Stimulated activated memory B cell treated with anti-CD40 and anti-IgM and Interleukin-4, amounts not matched to agents 10 μg/mL and 1 μg/mL and 100 μg/mL, for 72 hours (primary cell): ENCODE results near the gene TULP4.
"Not testable (repeated sequence)": the region's sequence is repeated elsewhere in the genome, so short reads cannot be mapped to it uniquely, and the experiment has no call there.

Experiments
- ATAC-seq: fragments of 150-1000 bp; cut with Tn5 transposase; 2 replicates; pipeline ENCODE4 v1.10.0; 2021
- H3K27ac Mint-ChIP-seq: one replicate; pipeline ENCODE4 v1.8.0; 2022; ENCODE audit warnings: mild to moderate bottlenecking, mixed read lengths
- H3K27me3 Mint-ChIP-seq: one replicate; pipeline ENCODE4 v1.8.0; 2022; ENCODE audit warnings: mixed read lengths
- H3K36me3 Mint-ChIP-seq: one replicate; pipeline ENCODE4 v1.8.0; 2022; ENCODE audit warnings: mixed read lengths
- H3K4me1 Mint-ChIP-seq: one replicate; pipeline ENCODE4 v1.8.0; 2022; ENCODE audit warnings: mixed read lengths
- H3K4me3 Mint-ChIP-seq: one replicate; pipeline ENCODE4 v1.8.0; 2022; ENCODE audit warnings: mild to moderate bottlenecking, moderate library complexity, mixed read lengths
- H3K9me3 Mint-ChIP-seq: one replicate; pipeline ENCODE4 v1.8.0; 2022; ENCODE audit warnings: mixed read lengths

Gene TULP4

DNA sequence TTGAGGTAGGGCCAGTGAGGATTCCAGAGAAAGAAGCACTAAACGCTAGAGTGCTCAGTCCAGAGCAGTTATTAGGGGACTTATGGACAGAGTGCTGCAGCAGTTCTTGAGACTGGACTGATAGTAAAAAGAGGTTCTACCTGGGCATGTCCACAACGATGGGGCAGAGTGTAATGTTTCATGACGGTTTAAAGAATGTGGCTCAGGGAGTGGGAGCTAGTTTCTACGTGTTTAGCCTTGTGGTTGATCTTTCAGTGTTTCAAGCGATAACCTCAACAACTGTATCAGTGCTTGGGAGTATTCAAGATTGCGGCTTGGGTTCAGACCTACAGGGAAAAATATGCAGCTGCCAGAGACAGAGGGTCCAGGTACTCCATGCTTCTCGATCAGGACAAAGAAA is 67.1 kb downstream of the TULP4 start:
- Mint-ChIP-seq H3K27ac (peak overlapping the region; percentile 12), H3K36me3 (peaks cover 18% of the 10 kb centered on the region), H3K4me3 (no peak overlapping the region), H3K9me3 (no peaks in the 10 kb centered on the region), H3K4me1 (peaks cover 67% of the 10 kb centered on the region), H3K27me3 (no peaks in the 10 kb centered on the region)
- ATAC-seq, result no peak

DNA sequence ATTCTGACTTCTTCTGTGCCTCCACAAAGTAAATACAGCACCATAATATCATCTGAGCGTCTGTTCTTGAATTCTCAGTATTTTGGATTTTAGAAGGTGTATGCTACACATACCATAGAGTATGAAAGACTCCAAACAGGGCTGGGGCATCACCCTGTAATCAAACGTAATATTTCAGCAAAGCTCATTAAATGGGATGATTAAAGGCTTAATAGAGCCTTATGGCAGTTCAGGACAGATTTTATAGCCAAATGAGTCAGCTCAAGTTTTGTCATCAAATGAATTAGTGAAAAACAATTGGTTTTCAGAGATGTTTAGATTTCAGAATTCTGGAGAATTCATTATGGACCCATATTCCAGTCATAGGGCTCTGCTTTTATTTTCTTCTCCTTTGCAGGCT is 68.9 kb downstream of the TULP4 start:
- no peak for ATAC-seq
- no peak overlapping the region for H3K27ac Mint-ChIP-seq
- H3K4me1 Mint-ChIP-seq, result peaks cover 54% of the 10 kb centered on the region
- H3K27me3 Mint-ChIP-seq, result no peaks in the 10 kb centered on the region
- H3K4me3 Mint-ChIP-seq, result no peak overlapping the region
- H3K36me3 Mint-ChIP-seq, result peaks cover 6% of the 10 kb centered on the region
- H3K9me3 Mint-ChIP-seq, result no peaks in the 10 kb centered on the region

DNA sequence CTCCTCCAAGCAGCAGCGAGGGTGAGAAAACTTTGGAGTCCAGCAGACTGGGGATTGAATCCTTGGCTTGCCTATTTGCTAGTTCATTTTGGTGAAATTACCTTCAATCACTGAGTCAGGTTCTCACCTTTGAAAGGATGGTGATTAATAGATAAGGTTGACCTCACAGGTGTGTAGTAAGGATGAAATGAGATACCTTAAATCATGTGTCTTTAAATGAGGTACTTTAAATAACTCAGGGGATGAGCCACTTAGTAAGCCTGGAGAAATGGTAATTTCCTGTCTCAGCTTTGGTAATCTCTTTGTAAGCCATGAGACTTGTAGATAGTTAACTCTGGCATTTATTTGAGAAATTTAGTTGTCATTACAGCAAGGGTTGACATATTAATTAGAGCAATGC is 70.2 kb downstream of the TULP4 start:
- H3K9me3 Mint-ChIP-seq, result no peaks in the 10 kb centered on the region
- H3K36me3 Mint-ChIP-seq, result no peaks in the 10 kb centered on the region
- no peaks in the 10 kb centered on the region for H3K27me3 Mint-ChIP-seq
- H3K4me3 Mint-ChIP-seq, result no peak overlapping the region
- no peak overlapping the region for H3K27ac Mint-ChIP-seq
- ATAC-seq, result no peak
- H3K4me1 Mint-ChIP-seq, result peaks cover 52% of the 10 kb centered on the region

DNA sequence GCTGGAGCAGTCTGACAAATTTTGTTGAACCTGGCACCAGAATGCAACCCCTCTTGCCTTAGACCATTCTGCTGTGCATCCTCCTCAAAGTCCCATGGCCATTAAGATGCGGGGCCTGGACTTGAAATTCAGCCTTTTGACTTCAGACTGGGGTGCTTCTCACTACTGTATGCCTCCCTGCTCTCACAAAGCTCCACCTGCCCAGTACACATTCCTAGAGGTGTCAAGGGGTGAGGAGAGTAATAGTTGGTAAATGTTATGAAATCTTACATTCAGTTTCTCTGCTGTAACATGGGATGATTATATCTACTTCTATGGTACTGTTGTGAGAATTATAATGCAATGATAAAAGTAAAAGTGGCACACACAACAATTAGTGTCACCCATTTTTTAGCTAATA is 70.8 kb downstream of the TULP4 start:
- Mint-ChIP-seq H3K4me1 (peaks cover 52% of the 10 kb centered on the region), H3K9me3 (no peaks in the 10 kb centered on the region), H3K4me3 (no peak overlapping the region), H3K36me3 (no peaks in the 10 kb centered on the region), H3K27ac (no peak overlapping the region), H3K27me3 (no peaks in the 10 kb centered on the region)
- ATAC-seq, result no peak

DNA sequence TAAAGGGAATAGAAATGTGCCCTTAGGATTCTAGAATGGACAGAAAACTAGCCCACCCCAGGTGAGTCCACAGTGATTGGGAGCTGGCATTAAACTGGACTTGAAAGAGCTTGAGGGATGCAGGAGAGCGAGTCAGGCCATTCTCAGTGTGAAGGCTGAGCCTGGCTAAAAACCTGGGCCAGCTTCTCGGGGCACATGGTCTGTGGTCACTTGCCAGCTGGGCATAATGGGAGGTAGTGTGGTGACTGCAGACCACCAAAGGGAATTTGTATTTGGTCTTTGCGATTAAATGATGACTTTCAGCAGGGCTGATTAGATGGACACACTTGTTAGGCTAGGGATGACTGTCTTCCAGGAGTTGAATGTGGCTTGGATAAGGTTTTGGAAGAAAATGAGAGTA is 71.3 kb downstream of the TULP4 start:
- Mint-ChIP-seq H3K27ac (no peak overlapping the region), H3K4me1 (peaks cover 50% of the 10 kb centered on the region), H3K4me3 (no peak overlapping the region), H3K27me3 (no peaks in the 10 kb centered on the region), H3K9me3 (no peaks in the 10 kb centered on the region), H3K36me3 (no peaks in the 10 kb centered on the region)
- ATAC-seq, result no peak

DNA sequence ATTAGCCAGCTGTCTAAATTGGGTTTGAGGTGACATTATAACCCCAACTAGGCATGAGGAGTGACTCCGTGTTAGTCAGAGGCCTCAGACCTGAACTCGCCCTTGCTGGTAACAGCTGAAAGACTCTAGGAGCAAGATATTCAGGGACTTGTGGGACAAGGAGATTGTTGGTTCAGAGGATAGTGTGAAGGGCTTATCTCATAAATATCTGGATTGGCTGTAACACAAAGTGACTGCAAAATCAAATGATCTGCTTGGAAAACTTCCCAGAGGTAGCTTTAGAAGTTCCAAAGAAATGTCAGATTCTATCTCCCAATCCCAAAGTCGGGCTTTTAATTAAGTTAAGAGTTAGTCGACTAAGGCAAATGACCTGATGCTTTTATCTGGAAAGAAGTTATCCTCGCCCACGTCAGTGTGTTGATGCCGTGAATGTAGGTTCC is 72.4 kb downstream of the TULP4 start:
- Mint-ChIP-seq H3K4me3 (no peak overlapping the region), H3K27ac (no peak overlapping the region), H3K27me3 (no peaks in the 10 kb centered on the region), H3K9me3 (no peaks in the 10 kb centered on the region), H3K4me1 (peaks cover 39% of the 10 kb centered on the region), H3K36me3 (no peaks in the 10 kb centered on the region)
- ATAC-seq, result no peak

DNA sequence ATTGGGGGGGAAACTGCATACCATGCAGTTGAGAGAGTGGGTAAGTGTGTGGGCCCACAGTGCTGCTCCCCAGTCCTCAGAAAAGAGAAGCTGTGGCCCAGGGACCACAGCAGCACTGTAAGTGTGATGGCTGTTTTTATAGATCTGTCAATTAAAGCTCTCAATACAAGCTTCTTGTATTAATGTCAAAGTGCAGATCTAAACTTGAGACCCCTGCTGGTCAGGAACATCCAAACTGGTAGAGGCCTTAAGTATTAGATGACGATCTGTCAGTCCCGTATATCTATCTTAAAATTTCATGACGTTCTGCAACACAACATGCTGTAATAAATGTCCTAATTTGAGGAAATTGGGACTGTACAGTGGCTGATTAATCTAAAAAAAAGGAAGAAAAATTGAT is 74.8 kb downstream of the TULP4 start:
- Mint-ChIP-seq H3K4me3 (no peak overlapping the region), H3K27ac (no peak overlapping the region), H3K4me1 (peaks cover 20% of the 10 kb centered on the region), H3K27me3 (no peaks in the 10 kb centered on the region), H3K9me3 (peaks cover 2% of the 10 kb centered on the region), H3K36me3 (peaks cover 11% of the 10 kb centered on the region)
- ATAC-seq, result no peak

DNA sequence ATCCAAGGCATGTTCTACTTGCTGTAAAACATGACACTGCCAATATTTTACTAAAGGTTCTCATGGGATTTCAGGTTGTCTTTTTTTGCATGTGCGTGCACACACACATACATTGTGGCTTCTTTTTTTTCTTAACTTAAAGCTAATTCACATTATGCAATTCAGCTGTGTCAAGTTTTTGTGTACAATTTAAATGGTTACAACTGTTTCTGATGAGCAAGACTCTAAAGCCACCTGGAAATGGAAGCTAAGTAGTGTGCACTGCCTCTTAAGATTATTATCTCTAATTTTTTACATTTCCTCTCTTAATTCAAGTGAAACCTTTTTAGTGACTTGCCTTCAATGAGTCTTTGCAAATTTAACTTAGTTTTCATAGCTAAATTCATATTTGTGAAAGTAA is 75.3 kb downstream of the TULP4 start:
- ATAC-seq, result no peak
- Mint-ChIP-seq H3K27me3 (no peaks in the 10 kb centered on the region), H3K9me3 (peaks cover 2% of the 10 kb centered on the region), H3K4me1 (peaks cover 15% of the 10 kb centered on the region), H3K36me3 (peaks cover 16% of the 10 kb centered on the region), H3K27ac (no peak overlapping the region), H3K4me3 (no peak overlapping the region)

DNA sequence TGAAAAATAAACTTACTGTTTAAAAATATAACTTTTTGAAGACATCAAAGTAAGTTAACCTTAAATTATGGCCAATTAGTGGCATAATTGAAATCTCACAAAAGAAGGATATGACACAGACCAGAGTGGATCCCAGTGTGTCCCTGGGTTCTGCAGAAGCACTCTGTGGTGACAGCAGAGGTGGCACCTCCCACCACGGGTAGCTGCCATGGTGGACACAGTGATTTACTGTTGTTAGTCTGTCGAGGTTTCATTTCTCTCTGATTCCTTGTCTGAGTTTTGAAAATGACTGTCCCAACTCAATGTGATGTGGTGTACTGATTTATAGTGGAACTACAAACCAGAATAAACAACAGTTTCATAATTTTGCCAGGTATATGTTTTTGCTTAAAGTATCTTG is 76.5 kb downstream of the TULP4 start:
- no peak for ATAC-seq
- Mint-ChIP-seq H3K27me3 (no peaks in the 10 kb centered on the region), H3K4me1 (peaks cover 7% of the 10 kb centered on the region), H3K27ac (no peak overlapping the region), H3K4me3 (no peak overlapping the region), H3K9me3 (peaks cover 2% of the 10 kb centered on the region), H3K36me3 (peaks cover 24% of the 10 kb centered on the region)

DNA sequence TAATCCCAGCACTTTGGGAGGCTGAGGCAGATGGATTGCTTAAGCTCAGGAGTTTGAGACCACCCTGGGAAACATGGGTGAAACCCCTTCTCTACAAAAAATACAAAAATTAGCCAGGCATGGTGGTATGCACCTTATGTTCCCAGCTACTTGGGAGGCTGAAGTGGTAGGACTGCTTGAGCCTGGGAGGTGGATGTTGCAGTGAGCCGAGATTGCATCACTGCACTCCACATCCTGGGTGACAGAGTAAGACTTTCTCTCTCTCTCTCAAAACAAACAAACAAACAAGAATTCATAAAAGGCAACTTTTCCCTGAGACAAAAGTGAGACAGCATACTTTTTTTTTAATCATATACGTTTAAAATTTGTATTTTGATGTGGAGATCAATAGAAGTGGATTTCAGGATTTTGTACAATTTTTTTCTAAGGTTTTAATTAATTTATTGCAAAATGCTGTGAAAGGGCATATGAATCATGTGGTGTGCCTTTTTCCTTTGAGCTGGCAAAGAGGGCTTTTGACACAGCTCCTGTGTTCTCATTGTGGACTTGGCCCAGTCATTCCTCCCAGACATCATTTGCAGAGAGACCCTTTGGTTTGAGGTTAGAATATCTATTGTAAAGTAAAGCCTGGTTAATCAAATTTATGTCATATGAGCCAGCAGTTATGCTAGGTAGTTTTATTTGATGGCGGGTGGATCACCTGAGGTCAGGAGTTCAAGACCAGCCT is 77.1 kb downstream of the TULP4 start:
- no peak overlapping the region for H3K27ac Mint-ChIP-seq
- H3K4me3 Mint-ChIP-seq, result no peak overlapping the region
- peaks cover 2% of the 10 kb centered on the region for H3K9me3 Mint-ChIP-seq
- no peak for ATAC-seq
- peaks cover 30% of the 10 kb centered on the region for H3K36me3 Mint-ChIP-seq
- no peaks in the 10 kb centered on the region for H3K27me3 Mint-ChIP-seq
- peaks cover 5% of the 10 kb centered on the region for H3K4me1 Mint-ChIP-seq

DNA sequence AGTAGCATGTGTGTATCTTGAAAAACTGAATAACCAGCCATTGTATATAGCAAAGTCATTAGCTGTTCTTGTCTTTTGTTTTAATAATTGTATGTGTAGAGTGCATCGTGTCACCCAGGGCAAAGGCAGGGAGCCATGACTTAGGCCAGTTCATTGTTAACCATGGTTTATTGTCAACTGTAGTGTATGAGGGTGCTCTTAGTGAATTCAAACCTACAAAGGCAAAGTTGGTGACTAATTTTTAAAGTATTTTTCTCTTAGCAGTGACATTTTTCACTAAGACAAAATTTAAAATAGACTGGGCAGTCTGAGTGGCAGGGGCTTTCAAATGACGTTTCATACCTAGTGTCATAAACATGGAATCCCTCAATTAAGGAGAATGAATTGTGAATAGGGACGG is 79.0 kb downstream of the TULP4 start:
- Mint-ChIP-seq H3K36me3 (peaks cover 32% of the 10 kb centered on the region), H3K27ac (no peak overlapping the region), H3K9me3 (peaks cover 2% of the 10 kb centered on the region), H3K4me1 (peaks cover 5% of the 10 kb centered on the region), H3K27me3 (no peaks in the 10 kb centered on the region), H3K4me3 (no peak overlapping the region)
- ATAC-seq, result no peak

DNA sequence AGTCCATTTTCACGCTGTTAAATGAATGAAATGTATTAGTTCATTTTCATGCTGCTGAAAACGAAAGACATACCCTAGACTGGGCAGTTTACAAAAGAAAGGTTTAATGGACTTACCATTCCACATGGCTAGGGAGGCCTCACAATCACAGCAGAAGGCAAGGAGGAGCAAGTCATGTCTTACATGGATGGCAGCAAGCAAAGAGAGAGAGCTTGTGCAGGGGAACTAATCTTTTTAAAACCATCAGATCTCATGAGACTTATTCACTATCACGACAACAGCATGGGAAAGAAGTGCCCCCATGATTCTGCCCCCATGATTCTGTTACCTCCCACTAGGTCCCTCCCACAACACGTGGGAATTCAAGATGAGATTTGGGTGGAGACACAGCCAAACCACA is 79.7 kb downstream of the TULP4 start:
- H3K27ac Mint-ChIP-seq, H3K4me3 Mint-ChIP-seq, H3K9me3 Mint-ChIP-seq, H3K4me1 Mint-ChIP-seq, ATAC-seq, H3K27me3 Mint-ChIP-seq: not testable (repeated sequence)
- peaks cover 32% of the 10 kb centered on the region for H3K36me3 Mint-ChIP-seq

DNA sequence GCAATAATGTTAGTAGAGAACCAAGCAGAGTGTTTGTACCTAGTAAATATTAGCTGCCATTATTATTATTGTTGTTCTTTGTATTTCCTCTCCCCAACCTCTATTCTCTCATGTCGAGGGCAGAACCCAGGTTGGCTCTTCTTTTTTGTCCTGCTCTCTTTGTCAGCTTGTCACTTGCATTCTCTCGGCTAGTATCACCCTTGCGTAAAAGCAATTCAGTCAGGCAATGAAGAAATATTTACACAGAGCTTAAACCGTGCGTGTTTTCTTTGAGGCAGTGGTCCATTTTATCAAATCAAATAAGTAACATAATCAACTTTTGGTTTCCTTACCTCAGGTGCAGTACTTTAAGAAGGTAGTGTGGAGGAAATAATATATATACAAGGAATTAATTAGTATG is 83.9 kb downstream of the TULP4 start:
- H3K27ac Mint-ChIP-seq, result no peak overlapping the region
- H3K27me3 Mint-ChIP-seq, result no peaks in the 10 kb centered on the region
- H3K4me3 Mint-ChIP-seq, result no peak overlapping the region
- H3K9me3 Mint-ChIP-seq, result peaks cover 2% of the 10 kb centered on the region
- H3K36me3 Mint-ChIP-seq, result peaks cover 26% of the 10 kb centered on the region
- peaks cover 21% of the 10 kb centered on the region for H3K4me1 Mint-ChIP-seq
- no peak for ATAC-seq

DNA sequence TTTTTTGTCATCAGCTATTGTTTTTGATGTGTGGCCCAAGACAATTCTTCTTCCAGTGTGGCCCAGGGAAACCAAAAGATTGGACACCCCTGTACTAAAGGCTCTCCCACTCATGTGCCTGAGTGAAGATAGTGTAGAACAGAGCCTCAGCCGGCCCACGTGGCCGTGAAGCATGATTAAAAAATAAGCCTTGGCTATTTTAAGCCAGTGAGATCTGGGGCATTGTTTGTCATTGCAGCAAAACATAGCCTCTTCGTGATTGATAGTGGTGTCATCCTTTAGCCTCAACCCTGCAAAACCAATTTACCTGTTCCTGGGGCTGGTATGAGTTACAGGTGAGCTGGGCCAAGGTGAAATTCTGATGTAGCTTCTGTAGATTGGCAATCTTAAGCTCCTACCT is 85.3 kb downstream of the TULP4 start:
- Mint-ChIP-seq H3K27me3 (no peaks in the 10 kb centered on the region), H3K9me3 (no peaks in the 10 kb centered on the region), H3K4me1 (peaks cover 21% of the 10 kb centered on the region), H3K27ac (no peak overlapping the region), H3K36me3 (peaks cover 16% of the 10 kb centered on the region), H3K4me3 (no peak overlapping the region)
- ATAC-seq, result no peak

DNA sequence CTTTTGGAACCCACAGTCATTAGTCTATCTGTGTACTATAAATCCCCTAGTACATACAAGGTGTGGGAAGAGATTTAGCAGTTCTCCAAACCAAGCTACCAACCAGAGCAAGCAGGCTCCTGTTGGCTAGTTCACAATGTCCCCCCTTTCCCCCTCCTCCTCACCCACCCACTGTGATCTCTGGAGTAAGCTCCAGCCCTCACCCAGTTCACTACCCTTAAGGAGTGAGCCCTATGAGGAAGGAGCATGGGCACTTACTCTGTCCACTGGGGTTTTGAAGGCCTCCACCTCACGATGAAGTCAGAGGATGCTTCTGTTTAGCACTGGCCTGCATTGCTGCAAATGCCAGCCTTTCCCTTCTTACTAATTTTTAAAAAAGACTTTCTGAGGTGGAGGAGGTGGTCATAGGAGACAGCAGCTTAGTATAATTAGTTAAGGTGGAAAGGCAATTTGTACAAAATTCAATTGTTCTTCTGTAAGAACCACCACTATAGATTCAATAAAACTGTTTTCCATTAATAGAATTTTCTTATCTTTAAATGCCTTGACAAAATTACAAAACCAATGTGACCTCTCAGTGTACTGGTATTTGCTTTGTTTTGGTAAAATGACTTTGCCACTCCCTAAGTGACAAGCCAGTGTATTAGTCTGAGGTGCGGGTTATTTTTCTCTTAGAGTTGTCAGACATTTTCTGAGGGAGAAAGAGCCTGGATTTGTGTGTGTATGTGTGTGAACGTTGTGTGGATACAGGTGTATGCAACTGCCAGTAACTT is 86.2 kb downstream of the TULP4 start:
- H3K4me3 Mint-ChIP-seq, result no peak overlapping the region

DNA sequence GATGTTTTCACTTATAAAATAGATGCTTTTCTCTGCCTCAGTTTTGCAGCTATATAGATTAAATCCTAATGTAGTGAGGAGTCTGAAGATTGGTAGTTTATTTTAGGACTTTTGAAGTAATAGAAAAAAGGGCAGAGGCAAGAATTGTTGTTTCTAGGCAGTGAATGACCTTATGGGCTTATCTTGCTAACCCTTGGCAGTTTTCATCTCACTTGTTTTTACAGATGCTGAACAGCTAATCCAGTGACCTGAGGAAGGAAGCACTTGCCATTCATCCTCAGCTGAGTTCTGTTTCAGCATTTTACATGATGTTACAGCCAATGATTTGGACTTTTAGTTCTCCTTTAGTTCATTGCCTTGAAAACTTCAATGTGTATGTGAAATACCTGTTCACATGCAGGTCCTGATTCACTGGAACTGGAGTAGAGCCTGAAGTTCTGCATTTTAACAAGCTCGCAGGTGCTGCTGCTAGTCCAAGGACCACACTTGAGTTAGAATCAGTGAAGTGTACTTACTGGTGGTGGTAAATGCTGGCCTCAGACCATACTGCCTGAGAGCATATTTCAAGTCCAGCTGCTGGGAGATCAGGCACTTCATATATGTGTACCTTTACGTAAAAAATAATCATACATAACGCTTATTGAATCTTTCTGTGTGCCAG is 86.9 kb downstream of the TULP4 start:
- H3K27ac Mint-ChIP-seq, result no peak overlapping the region
- peaks cover 3% of the 10 kb centered on the region for H3K36me3 Mint-ChIP-seq

More for the DNA sequence above, 86.2 kb downstream of the TULP4 start:
- Mint-ChIP-seq H3K4me1 (peaks cover 21% of the 10 kb centered on the region), H3K9me3 (no peaks in the 10 kb centered on the region), H3K27me3 (no peaks in the 10 kb centered on the region), H3K36me3 (peaks cover 10% of the 10 kb centered on the region), H3K27ac (no peak overlapping the region)
- ATAC-seq, result no peak

More for the DNA sequence above, 86.9 kb downstream of the TULP4 start:
- peaks cover 21% of the 10 kb centered on the region for H3K4me1 Mint-ChIP-seq
- no peaks in the 10 kb centered on the region for H3K27me3 Mint-ChIP-seq
- H3K9me3 Mint-ChIP-seq, result no peaks in the 10 kb centered on the region
- peak; percentile 24 for ATAC-seq
- H3K4me3 Mint-ChIP-seq, result no peak overlapping the region
